Ovary (tissue), 3 donors: ENCODE measurements around the gene ARRB2.

Source experiments
- POLR2A ChIP-seq: fragments of 450-650 bp; IDR thresholded peaks from one replicate; pipeline ENCODE4 v1.6.1; 2017; ENCODE audit warnings: antibody characterized with exemption, mild to moderate bottlenecking, moderate library complexity
- TF ChIP-seq, protein P1 (sequence below), 3 donors: fragments of 450-650 bp in 2 of 3; fragments of 200-600 bp in 1 of 3; IDR thresholded peaks; one replicate each; pipeline versions ENCODE4 v1.5.1 to v1.8.0; 2016 to 2022; ENCODE audit warnings: antibody characterized with exemption in 3 of 3, mild to moderate bottlenecking in 1 of 3
- donor health status: DM: no; HTN: no; CAD: no.

DNA sequence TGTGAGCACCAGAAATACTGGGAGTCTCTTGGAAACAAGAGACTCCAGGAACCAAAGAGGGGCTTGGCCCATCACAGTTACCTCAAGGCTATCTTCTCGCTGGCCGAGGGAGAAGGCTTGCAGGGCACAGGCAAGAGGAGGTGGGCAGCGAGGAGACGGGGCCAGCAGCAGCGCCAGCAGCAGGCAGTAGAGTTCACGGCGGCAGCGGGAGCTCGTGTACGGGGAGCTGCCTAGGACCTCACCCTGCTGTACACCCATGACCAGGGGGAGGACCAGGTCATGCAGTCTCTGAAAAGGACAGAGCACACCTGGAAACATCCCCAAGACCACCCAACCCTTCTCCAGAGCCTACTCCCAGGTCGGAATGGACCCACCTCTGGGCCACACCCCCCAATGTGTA, 37.3 kb upstream of the ARRB2 start:
- TF ChIP-seq, protein P1, sequence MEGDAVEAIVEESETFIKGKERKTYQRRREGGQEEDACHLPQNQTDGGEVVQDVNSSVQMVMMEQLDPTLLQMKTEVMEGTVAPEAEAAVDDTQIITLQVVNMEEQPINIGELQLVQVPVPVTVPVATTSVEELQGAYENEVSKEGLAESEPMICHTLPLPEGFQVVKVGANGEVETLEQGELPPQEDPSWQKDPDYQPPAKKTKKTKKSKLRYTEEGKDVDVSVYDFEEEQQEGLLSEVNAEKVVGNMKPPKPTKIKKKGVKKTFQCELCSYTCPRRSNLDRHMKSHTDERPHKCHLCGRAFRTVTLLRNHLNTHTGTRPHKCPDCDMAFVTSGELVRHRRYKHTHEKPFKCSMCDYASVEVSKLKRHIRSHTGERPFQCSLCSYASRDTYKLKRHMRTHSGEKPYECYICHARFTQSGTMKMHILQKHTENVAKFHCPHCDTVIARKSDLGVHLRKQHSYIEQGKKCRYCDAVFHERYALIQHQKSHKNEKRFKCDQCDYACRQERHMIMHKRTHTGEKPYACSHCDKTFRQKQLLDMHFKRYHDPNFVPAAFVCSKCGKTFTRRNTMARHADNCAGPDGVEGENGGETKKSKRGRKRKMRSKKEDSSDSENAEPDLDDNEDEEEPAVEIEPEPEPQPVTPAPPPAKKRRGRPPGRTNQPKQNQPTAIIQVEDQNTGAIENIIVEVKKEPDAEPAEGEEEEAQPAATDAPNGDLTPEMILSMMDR (IDR thresholded peaks at IDR 0.05): no peak
- no peak for TF ChIP-seq POLR2A
